Suppressor macrophage (primary cell): ENCODE data around the gene C22orf15.

Experiments used
- DNase-seq, 4 experiments: peaks; one replicate each; pipeline ENCODE4 v3.0.0-alpha.2; 2020 to 2022

Gene C22orf15

GRCh38 chr22:23789121-23789520 lies 26.3 kb downstream of the C22orf15 start:
- no peak for DNase-seq

- no peak for DNase-seq
These were observed 26.8 kb downstream of the C22orf15 start for GRCh38 chr22:23789638-23790037.

GRCh38 chr22:23790819-23791737 lies 28.3 kb downstream of the C22orf15 start:
- DNase-seq = no peak

GRCh38 chr22:23791738-23792645 lies 29.2 kb downstream of the C22orf15 start:
- no peak for DNase-seq

DNA sequence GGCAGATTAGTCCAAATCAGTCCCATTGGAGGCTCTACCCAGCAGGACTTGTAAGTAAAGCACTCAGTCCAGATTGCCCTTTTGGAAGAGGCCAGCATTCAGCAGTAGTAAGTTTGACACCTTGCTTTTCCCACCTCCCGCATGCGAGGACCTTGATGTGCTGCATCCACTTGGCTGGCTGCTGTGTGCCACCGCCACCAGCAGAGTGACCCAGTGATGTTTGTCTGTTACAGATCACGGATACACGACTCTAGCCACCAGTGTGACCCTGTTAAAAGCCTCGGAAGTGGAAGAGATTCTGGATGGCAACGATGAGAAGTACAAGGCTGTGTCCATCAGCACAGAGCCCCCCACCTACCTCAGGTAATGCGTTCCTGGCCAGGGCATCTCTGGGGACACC lies 30.5 kb downstream of the C22orf15 start:
- DNase-seq = no peak

DNA sequence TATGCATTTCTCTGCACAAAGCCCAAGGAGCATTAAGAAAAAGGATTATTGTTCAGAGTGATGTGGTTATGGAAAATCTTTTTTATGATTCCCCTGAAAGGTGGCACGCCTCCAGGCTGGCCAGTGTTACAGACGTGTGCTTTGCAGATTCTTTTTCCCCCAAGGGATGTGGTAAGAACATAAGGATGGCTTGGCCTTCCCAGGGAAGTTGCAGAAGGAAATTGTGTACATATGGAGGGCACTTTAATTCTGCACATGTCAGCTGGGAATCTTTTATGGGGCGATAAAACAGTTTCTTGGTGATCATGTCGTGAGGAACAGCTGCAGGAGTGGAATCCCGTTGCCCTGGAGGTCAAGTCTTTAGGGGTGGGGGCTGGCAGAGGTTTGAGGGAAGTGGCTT lies 33.7 kb downstream of the C22orf15 start:
- no peak for DNase-seq

DNA sequence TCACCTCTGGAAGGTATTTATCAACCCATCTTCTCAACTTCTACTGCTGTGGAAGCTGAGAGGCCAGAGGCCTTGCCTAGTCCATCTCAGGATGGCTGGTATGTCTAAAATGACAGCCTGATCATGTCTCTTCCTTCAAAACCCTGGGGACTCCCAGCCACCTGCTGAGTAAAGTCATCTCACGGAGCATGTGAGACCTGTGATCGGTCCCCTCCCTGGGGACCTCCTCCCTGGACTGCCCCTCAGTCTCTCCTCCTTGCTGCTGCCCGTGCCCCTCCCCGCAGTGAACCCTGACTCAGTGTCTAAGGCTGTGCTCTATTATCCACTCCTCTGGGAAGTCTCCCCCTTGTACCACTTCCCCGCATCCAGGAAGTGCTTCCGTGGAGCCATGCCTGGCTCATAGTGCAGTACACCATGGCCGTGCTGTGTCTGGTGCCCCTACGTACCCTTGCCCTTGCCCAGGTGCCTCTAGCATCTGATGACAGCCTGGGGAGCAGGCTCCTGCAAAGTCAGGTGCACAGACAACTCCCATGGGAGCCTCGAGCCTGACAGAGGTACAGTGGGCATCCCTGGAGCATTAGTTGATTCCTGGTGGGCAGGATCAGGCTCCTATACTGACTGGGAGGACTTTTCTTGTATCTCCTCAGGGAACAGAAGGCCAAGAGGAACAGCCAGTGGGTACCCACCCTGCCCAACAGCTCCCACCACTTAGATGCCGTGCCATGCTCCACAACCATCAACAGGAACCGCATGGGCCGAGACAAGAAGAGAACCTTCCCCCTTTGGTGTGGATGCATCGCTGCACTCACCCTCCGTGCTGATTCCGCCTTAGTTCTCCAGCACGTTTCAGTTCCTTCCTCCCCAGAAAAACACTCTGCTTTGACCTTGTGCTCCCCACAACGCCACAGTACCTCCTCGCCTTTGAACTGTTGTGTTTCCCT lies 37.8 kb downstream of the C22orf15 start:
- no peak for DNase-seq

GRCh38 chr22:23801238-23801821 lies 38.5 kb downstream of the C22orf15 start:
- no peak for DNase-seq

GRCh38 chr22:23801886-23802377 lies 39.1 kb downstream of the C22orf15 start:
- no peak for DNase-seq

DNA sequence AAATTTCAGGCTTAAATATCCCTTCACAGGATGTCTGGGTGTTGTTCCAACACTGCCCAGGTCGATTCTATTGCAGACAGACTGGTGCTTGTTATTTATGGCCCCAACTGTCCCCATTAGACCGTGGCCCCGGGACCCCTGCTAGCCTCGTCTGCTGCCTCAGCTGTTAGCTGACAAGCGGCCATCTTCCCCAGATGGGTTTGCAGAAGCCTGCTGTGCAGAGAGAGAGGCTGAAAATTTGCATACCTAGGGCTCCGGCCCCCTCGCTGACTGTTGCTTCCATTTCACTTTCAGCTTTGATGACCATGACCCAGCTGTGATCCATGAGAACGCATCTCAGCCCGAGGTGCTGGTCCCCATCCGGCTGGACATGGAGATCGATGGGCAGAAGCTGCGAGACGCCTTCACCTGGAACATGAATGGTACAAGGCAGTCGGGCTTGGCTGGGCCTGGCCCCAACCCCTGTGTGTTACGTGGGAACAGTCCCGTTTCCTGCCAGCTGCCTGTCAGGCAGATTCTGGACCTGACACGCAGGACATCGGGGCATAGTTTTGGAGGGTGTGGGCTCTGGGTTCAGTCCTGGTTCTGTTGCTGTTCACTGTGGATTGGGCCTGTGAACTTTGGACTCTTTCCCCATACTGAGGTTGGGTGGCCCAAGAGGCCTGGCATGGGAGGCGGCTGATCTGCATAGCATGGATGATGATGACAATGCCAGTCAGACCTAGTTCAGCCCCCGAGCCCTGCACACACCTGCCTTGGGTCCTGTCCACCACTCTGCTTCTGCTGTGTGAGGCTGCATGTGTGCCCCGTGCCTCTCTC lies 40.4 kb downstream of the C22orf15 start:
- no peak for DNase-seq

- no peak for DNase-seq
These were observed 42.0 kb downstream of the C22orf15 start for GRCh38 chr22:23804781-23805291.

DNA sequence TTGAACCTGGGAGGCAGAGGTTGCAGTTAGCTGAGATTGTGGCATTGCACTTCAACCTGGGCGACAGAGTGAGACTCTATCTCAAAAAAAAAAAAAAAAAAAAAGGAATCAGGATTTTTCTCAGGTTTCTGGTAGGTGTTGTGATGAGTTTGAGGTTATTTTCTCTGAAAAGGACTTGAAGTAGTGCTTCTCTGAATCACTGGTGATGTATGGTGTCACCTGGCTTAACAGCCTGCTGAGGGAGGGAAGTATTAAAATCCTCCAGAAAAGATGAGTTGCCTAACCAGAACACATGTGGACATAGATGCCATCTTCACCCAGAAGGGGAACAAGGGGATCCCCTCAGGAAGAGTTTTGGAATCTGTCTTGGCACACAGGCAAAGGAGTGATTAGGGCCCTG lies 44.0 kb downstream of the C22orf15 start:
- no peak for DNase-seq

DNA sequence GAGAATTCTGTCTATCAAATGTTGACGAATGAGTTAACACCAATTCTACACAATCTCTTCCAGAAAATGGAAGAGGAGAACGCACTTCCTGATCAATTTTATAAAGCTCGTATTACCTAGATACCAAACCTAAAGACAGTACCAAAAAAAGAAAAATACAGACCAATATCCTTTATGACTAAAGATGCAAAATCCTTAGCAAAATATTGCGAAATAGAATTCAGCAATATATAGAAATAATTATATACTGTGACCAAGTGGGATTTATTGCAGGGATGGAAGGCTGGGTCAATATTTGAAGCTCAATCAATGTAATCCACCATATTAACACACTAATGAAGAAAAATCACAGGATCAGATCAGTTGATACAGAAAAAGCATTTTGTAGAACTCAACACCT lies 49.6 kb downstream of the C22orf15 start:
- no peak for DNase-seq
